ENCODE data around the gene RHOU. TPM values are rescaled to one million over a fixed set of nuclear protein-coding genes. Genes with fewer than 3 reads are reported as not detected.

Gene RHOU
- total RNA-seq, 2 donors from 2014 or later: 6.9 to 9.3 TPM

DNA sequence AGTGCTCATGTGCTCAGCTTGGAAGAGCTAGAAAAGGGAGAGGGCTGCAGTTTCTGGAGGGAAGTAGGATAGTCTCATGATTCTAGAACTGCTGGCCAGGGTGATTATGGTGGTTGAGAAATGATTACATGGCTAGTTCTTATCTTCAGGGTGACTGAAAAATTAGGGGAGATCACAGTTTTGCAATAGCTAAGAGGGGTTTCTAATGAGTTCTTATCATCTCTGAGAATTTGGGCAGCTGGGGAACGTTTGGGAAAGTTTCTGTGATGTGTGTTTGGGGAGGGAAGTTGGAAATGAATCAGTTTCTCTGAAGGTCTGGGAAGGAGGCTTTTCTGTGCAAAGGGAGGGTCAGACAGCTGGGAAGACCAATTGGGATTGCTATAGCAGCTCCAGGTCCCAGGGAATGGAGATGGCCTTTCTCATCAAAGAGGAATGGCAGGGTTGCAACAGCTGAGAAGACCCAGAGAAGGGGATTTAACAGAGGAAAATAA, 7.6 kb upstream of the RHOU start:
- DNase-seq (peak in 3 of 4 donors; percentile 24 to 47 (median 40)), ATAC-seq (peak; percentile 74)
- peak overlapping the region in 3 of 4 donors; percentile 7 to 55 (median 16) for H3K27ac ChIP-seq
- intact Hi-C loops (cut with DNase I): no loop called here
- no peaks in the 10 kb centered on the region for H3K36me3 ChIP-seq (replicated peaks in 1 of 2; ENCODE audit: insufficient read depth in 1 of 2, low read depth in 2 of 2)
- H3K27me3 ChIP-seq: no peaks in the 10 kb centered on the region
- 8 to 13% methylated on average over 1 of the region's 1 CpG for WGBS, 2 donors
- no peak overlapping the region for H3K4me3 ChIP-seq
- TF ChIP-seq, protein P1, sequence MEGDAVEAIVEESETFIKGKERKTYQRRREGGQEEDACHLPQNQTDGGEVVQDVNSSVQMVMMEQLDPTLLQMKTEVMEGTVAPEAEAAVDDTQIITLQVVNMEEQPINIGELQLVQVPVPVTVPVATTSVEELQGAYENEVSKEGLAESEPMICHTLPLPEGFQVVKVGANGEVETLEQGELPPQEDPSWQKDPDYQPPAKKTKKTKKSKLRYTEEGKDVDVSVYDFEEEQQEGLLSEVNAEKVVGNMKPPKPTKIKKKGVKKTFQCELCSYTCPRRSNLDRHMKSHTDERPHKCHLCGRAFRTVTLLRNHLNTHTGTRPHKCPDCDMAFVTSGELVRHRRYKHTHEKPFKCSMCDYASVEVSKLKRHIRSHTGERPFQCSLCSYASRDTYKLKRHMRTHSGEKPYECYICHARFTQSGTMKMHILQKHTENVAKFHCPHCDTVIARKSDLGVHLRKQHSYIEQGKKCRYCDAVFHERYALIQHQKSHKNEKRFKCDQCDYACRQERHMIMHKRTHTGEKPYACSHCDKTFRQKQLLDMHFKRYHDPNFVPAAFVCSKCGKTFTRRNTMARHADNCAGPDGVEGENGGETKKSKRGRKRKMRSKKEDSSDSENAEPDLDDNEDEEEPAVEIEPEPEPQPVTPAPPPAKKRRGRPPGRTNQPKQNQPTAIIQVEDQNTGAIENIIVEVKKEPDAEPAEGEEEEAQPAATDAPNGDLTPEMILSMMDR (IDR thresholded peaks at IDR 0.05): no peak
- TF ChIP-seq POLR2A (IDR thresholded peaks at IDR 0.05): no peak
- H3K4me1 ChIP-seq: peaks cover 12% of the 10 kb centered on the region
- no peaks in the 10 kb centered on the region for H3K9me3 ChIP-seq

DNA sequence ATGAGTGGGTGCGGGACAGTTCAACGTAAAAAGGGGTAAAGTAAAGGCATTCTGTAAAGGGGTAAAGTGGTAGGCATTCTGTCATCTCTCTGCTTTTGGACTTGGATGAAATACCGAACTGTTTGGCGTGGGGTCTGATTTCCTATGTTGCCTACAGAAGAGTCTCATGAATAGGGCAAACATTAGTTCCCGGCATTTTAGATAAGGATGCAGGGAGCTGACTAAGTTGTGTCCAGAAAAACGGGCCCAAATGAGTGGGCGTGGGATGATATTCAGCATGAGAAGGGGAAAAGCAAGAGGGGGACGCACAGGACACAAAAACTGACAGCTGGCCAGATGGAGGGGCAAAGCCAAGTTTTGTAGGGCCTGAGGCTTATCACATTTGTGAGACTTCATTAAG, 2.9 kb upstream of the RHOU start:
- Histone ChIP-seq H3K36me3 (replicated peaks in 1 of 2; ENCODE audit: insufficient read depth in 1 of 2, low read depth in 2 of 2) (no peaks in the 10 kb centered on the region), H3K4me3 (no peak overlapping the region), H3K4me1 (peaks cover 22% of the 10 kb centered on the region), H3K27me3 (no peaks in the 10 kb centered on the region), H3K9me3 (no peaks in the 10 kb centered on the region), H3K27ac (no peak overlapping the region)
- ATAC-seq (no peak), DNase-seq (no peak)
- TF ChIP-seq, protein P1 (IDR thresholded peaks at IDR 0.05): no peak
- TF ChIP-seq POLR2A (IDR thresholded peaks at IDR 0.05): no peak
- intact Hi-C loops (cut with DNase I): loop anchor here (10.0 kb wide), 1 partner anchor 412 kb away; no protein-coding TSS in a partner anchor
- 70 to 83% methylated on average over 8 of the region's 8 CpGs for WGBS, 2 donors

DNA sequence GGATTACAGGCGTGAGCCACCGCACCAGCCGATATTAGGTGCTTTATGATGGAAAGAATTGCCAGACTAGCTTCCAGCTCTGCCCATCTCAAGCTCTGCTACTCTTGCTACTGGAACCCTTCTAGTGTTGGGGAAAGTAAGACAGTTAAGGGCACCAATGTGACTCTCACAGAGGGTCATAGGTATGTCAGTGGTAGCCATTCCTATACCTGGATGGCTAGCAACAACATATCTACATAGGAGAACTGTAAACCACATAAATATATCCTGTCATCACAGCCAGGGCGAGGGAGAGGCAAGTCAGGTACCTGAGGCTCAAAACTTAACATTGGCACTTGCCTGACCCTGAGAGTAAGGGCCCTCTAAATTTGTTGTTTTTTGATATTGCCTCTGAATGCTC, 1.7 kb upstream of the RHOU start:
- 87 to 96% methylated on average over 4 of the region's 4 CpGs for WGBS, 2 donors
- peaks cover 24% of the 10 kb centered on the region for H3K4me1 ChIP-seq
- no peaks in the 10 kb centered on the region for H3K27me3 ChIP-seq
- no peak overlapping the region for H3K4me3 ChIP-seq
- intact Hi-C loops (cut with DNase I): loop anchor here (10.0 kb wide), 1 partner anchor 411 kb away; no protein-coding TSS in a partner anchor
- DNase-seq (no peak), ATAC-seq (no peak)
- peaks cover 0 to under 1% of the 10 kb centered on the region in 2 donors for H3K36me3 ChIP-seq (replicated peaks in 1 of 2; ENCODE audit: insufficient read depth in 1 of 2, low read depth in 2 of 2)
- no peak overlapping the region for H3K27ac ChIP-seq
- no peak for TF ChIP-seq POLR2A (IDR thresholded peaks at IDR 0.05)
- TF ChIP-seq, protein P1 (IDR thresholded peaks at IDR 0.05): no peak
- no peaks in the 10 kb centered on the region for H3K9me3 ChIP-seq

DNA sequence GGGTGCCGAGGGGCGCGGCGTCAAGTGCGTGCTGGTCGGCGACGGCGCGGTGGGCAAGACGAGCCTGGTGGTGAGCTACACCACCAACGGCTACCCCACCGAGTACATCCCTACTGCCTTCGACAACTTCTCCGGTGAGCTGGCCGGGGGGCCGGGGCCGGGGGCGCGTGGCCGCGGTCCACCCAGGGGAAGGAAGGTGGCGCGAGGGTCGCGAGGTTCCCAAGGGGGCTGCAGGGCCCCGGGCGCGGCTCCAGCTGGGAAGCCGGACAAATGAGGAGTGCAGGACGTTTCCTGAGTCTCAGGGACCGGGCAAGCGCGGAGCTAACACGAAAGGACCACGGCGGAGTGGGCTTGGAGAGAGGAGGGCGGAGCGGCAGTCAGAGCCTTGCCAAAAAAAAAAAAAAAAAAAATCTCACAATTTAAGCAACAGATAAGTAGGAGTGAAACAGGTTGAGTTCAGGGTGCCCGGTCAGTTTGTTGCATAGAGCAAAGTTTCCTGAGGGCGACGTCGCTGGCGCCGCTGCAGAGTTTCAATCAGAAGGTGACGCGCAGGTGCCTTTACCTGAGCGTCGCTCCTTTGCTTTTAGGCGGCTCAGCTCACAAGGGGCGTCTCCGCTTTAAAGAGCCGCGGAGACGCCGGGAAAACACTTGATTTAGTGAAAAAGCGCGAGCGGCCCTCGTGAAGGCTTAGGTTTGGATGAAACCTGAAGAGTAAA, 750 bp downstream of the RHOU start:
- Histone ChIP-seq H3K4me3 (peak overlapping the region; percentile 18 to 58), H3K36me3 (replicated peaks in 1 of 2; ENCODE audit: insufficient read depth in 1 of 2, low read depth in 2 of 2) (peaks cover 0 to 2% of the 10 kb centered on the region in 2 donors), H3K27me3 (no peaks in the 10 kb centered on the region), H3K9me3 (no peaks in the 10 kb centered on the region), H3K4me1 (peaks cover 37% of the 10 kb centered on the region), H3K27ac (peak overlapping the region; percentile 70 to 94 (median 91))
- peak; percentile 11 to 78 (median 69) for TF ChIP-seq POLR2A (IDR thresholded peaks at IDR 0.05)
- TF ChIP-seq, protein P1 (IDR thresholded peaks at IDR 0.05): peak in 1 of 7 experiments; percentile 7
- DNase-seq (peak; percentile 67 to 78 (median 74)), ATAC-seq (peak; percentile 57)
- intact Hi-C loops (cut with DNase I): loop anchor here (10.0 kb wide), 1 partner anchor 409 kb away; no protein-coding TSS in a partner anchor
- WGBS, 2 donors: 1 to 2% methylated on average over 44 to 59 of the region's 60 CpGs
